Pulmonary artery endothelial cell (primary cell): ENCODE measurements around the gene PON3. TPM values are rescaled to one million over a fixed set of nuclear protein-coding genes. Genes with fewer than 3 reads are reported as not detected.
"Not testable (repeated sequence)": the region's sequence is repeated elsewhere in the genome, so short reads cannot be mapped to it uniquely, and the experiment has no call there.

Experiments used
- DNase-seq: peaks from one replicate; pipeline ENCODE4 v3.0.0-alpha.2; 2011; ENCODE audit warnings: low read depth, low spot score
- total RNA-seq: library from RNA; depleted of rRNA; stranded (reverse); fragments of >200 nt; gene quantifications from 2 replicates; pipeline ENCODE4 v1.2.3, GENCODE V29; 2014

PON3 gene
- total RNA-seq, 1 donor from 2014 or later, result 0.20 TPM

GRCh38 chr7:95412075-95412474, 15.9 kb upstream of the PON3 start:
- DNase-seq, result no peak

DNA sequence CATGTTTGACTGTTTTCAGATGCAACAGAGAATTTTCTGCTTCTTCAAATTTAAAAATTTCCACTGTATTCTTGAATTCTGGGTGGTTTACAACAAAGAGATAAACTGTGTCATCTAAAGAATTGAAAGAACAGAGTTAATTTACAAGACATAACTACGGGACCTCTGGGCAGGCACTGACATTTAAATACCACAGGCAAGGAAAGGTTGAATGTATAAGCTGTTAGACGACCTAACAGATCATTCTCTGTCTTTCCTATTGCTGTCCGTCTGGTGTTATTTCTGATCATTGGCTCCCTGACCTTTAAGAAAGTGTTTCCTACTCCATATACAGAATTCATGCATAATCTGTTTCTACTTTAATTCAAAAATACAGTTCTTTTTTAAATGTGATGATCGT, 15.5 kb upstream of the PON3 start:
- DNase-seq, result no peak

- no peak for DNase-seq
These were observed 14.9 kb upstream of the PON3 start for GRCh38 chr7:95411036-95411435.

DNA sequence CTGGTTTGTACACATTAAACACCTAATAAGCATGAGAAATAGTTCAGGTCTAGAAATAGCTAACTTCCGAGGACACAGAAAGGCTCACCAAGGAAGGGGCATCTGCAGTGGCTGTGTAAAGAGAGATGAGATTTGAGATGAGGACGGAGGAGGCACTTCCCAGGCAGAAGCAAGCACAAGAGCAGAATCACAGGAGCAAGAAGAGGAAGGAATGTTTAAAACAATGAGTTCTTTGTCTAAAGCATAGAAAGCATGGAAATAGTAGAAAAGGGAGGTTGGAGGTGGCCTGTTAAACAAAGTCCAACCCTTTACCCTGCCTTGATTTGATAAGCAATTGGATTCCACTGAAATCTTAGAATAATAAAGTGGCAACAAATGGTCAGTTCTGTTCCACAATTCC, 11.6 kb upstream of the PON3 start:
- DNase-seq, result no peak

GRCh38 chr7:95405800-95406199, 9.6 kb upstream of the PON3 start:
- no peak for DNase-seq

GRCh38 chr7:95405208-95405607, 9.0 kb upstream of the PON3 start:
- no peak for DNase-seq

- DNase-seq, result no peak
These were observed 8.2 kb upstream of the PON3 start for GRCh38 chr7:95404316-95404865.

GRCh38 chr7:95398155-95398940, 2.2 kb upstream of the PON3 start:
- DNase-seq, result no peak

DNA sequence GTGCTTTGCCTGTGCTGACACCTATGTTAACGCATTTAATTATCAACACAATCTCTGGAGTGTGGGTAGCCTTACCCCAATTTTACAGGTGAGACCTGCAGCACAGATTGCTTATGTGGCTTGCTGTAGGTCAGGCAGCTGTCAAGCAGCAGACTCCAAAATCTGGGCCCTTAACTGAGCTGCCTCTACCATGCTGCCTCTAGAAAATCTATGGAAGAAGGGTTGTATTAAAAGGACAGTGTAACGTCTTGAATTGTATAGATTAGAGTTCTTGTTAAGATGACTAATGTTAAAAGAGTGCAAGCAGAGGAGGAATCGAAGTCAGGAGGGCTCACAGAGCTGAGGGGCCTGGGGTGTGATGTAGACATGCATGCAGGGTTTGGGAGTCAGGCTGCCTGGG, 1.2 kb upstream of the PON3 start:
- no peak for DNase-seq

GRCh38 chr7:95395755-95396135, 430 bp downstream of the PON3 start:
- no peak for DNase-seq

- no peak for DNase-seq
These were observed 1.8 kb downstream of the PON3 start for GRCh38 chr7:95394370-95394769.

GRCh38 chr7:95391761-95392160, 4.4 kb downstream of the PON3 start:
- no peak for DNase-seq

GRCh38 chr7:95389516-95389915, 6.7 kb downstream of the PON3 start:
- DNase-seq, result no peak

GRCh38 chr7:95379457-95379856, 16.7 kb downstream of the PON3 start:
- not testable (repeated sequence) for DNase-seq

DNA sequence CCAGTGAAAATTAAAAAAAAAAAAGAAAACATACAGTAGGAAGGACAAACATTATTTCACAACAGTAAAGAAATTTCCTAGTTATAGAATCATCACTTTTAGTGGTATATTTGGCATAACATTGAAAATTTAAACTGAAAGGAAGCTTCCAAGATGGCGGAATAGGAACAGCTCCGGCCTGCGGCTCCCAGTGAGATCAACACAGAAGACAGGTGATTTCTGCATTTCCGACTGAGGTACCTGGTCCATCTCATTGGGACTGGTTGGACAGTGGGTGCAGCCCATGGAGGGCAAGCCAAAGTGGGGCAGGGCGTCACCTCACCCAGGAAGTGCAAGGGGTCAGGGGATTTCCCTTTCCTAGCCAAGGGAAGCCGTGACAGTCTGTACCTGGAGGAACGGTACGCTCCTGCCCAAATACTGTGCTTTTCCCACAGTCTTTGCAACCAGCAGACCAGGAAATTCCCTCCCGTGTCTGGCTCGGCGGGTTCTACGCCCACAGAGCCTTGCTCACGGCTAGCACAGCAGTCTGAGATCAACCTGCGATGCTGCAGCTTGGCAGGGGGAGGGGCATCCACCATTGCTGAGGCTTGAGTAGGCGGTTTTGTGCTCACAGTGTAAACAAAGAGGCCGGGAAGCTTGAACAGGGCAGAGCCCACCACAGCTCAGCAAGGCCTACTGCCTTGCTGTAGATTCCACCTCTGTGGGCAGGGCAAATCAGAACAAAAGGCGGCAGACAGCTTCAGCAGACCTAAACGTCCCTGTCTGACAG, 19.4 kb downstream of the PON3 start:
- no peak for DNase-seq

GRCh38 chr7:95375591-95376257, 20.5 kb downstream of the PON3 start:
- DNase-seq, result no peak

DNA sequence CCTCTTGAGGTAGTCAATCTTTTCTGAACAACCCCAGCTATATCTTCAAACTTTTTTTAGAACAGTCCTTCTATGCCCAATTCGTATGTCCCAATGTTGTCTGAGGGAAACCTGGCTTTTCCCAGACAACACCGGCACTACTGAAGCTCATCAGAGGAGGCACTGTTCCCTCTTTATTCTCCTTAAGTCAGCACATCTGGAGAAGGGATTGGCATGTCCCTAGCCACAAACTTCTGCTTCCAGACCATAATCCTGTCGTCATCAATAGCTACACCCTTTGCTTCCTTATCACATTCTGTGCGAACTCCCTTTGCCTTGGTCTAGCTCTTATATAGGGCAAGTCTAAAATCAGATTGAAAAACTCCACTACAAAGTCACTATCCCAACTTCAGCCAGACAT, 22.9 kb downstream of the PON3 start:
- no peak for DNase-seq

- no peak for DNase-seq
These were observed 27.9 kb downstream of the PON3 start for GRCh38 chr7:95368235-95368634.

GRCh38 chr7:95367606-95368005, 28.6 kb downstream of the PON3 start:
- no peak for DNase-seq

- no peak for DNase-seq
These were observed 31.0 kb downstream of the PON3 start for GRCh38 chr7:95365151-95365550.

GRCh38 chr7:95357623-95358022, 38.6 kb downstream of the PON3 start:
- DNase-seq, result no peak

DNA sequence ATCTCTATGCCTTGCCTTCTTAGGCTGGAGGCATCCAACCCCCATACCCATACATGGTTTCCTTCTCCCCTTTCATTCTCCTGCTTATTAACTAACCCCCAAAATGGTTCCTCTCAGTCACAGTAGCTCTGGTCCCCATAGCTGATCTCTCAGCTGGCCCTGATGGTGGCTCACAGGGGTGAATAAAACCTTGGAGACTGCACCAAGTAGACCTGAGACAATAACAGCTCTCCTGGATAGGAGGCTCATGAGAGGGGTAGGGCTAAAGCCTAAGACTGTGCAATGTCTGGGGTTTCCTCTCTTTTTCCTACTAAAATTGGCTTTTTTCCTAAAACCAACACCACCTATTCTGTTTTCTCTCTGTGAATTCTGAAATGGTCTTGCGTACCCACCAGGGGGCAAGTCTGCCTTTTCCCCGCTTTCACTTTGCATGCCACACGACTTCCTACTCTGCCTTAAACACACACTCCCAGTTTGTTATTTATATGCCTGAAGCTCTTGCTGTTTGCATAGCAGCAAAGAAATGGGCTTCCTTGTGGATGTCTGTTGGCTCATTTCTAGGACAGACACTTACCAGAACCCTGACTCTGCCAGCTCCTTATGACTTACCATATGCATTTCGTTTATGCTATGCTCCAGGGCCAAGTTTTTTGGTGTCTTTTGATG, 53.4 kb downstream of the PON3 start:
- DNase-seq, result no peak
